ENCODE data around the gene ZDHHC11B. TPM values are rescaled to one million over a fixed set of nuclear protein-coding genes. Genes with fewer than 3 reads are reported as not detected.

Gene ZDHHC11B
- total and polyA plus RNA-seq, 2 of the 13 experiments (the other 11 are each of a cell fraction or from before 2014, with no cell fraction given): 0.11 to 0.12 TPM

DNA sequence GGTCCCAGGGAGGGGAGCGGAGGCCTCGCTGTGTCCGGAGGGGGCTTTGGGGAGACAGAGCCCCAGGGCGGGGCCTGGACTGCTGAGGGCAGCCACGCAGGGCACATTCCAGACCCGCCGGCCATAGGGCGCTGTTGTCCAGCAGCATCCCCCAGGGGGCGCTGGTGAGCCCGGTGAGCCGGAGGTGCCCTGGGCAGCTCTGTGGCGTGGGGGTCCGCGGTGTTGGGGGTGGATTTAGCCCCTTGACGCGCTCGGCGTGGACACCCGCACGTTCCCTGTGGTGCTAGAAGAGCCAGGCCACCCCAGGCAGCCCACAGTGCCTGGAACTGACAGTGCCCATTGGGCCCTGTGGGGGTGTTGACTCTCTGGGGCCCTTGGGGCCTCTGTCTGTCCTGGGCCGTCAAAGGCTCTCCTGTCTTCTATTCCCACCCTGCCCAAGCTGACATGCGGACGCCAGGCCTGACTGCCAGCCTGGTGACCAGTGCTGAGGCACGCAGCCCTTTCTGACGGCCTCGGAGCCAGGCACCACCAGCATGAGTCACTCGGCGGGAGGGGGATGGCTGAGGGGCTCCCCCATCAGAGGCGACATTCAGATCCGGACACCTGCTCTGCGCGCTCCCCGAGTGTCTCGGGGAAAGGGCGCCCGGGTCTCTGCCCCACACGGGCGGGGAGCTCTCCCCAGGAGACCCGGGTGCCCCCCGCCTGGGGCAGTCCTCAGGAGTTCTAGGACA lies 115.3 kb downstream of the ZDHHC11B start (continued):
- TF ChIP-seq FOSL2 (CRISPR knock-in tag; IDR thresholded peaks at IDR 0.05): 0 out of 2 replicates have a peak, but pooled peaks have one; percentile 12
- TF ChIP-seq, protein P1, sequence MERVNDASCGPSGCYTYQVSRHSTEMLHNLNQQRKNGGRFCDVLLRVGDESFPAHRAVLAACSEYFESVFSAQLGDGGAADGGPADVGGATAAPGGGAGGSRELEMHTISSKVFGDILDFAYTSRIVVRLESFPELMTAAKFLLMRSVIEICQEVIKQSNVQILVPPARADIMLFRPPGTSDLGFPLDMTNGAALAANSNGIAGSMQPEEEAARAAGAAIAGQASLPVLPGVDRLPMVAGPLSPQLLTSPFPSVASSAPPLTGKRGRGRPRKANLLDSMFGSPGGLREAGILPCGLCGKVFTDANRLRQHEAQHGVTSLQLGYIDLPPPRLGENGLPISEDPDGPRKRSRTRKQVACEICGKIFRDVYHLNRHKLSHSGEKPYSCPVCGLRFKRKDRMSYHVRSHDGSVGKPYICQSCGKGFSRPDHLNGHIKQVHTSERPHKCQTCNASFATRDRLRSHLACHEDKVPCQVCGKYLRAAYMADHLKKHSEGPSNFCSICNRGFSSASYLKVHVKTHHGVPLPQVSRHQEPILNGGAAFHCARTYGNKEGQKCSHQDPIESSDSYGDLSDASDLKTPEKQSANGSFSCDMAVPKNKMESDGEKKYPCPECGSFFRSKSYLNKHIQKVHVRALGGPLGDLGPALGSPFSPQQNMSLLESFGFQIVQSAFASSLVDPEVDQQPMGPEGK (CRISPR knock-in tag; IDR thresholded peaks at IDR 0.05): peak; percentile 22; the same call in 1 of the 2 replicates
- peak; percentile 77 for TF ChIP-seq TEAD3 (CRISPR knock-in tag; optimal IDR thresholded peaks at IDR 0.05; ENCODE audit: borderline replicate concordance)
- TF ChIP-seq, protein P2, sequence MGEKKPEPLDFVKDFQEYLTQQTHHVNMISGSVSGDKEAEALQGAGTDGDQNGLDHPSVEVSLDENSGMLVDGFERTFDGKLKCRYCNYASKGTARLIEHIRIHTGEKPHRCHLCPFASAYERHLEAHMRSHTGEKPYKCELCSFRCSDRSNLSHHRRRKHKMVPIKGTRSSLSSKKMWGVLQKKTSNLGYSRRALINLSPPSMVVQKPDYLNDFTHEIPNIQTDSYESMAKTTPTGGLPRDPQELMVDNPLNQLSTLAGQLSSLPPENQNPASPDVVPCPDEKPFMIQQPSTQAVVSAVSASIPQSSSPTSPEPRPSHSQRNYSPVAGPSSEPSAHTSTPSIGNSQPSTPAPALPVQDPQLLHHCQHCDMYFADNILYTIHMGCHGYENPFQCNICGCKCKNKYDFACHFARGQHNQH (CRISPR knock-in tag; IDR thresholded peaks at IDR 0.05): no peak
- TF ChIP-seq RARA (CRISPR knock-in tag; IDR thresholded peaks at IDR 0.05): no peak
- TF ChIP-seq SALL2 (CRISPR knock-in tag; IDR thresholded peaks at IDR 0.05): no peak
- no peak for TF ChIP-seq MBD4 (IDR thresholded peaks at IDR 0.05; ENCODE audit: borderline replicate concordance, low read length)
- TF ChIP-seq STAG1 (CRISPR knock-in tag; IDR thresholded peaks at IDR 0.05): peak; percentile 47
- TF ChIP-seq RAD51 (IDR thresholded peaks at IDR 0.05; ENCODE audit: borderline replicate concordance): no peak
- TF ChIP-seq, protein P3, sequence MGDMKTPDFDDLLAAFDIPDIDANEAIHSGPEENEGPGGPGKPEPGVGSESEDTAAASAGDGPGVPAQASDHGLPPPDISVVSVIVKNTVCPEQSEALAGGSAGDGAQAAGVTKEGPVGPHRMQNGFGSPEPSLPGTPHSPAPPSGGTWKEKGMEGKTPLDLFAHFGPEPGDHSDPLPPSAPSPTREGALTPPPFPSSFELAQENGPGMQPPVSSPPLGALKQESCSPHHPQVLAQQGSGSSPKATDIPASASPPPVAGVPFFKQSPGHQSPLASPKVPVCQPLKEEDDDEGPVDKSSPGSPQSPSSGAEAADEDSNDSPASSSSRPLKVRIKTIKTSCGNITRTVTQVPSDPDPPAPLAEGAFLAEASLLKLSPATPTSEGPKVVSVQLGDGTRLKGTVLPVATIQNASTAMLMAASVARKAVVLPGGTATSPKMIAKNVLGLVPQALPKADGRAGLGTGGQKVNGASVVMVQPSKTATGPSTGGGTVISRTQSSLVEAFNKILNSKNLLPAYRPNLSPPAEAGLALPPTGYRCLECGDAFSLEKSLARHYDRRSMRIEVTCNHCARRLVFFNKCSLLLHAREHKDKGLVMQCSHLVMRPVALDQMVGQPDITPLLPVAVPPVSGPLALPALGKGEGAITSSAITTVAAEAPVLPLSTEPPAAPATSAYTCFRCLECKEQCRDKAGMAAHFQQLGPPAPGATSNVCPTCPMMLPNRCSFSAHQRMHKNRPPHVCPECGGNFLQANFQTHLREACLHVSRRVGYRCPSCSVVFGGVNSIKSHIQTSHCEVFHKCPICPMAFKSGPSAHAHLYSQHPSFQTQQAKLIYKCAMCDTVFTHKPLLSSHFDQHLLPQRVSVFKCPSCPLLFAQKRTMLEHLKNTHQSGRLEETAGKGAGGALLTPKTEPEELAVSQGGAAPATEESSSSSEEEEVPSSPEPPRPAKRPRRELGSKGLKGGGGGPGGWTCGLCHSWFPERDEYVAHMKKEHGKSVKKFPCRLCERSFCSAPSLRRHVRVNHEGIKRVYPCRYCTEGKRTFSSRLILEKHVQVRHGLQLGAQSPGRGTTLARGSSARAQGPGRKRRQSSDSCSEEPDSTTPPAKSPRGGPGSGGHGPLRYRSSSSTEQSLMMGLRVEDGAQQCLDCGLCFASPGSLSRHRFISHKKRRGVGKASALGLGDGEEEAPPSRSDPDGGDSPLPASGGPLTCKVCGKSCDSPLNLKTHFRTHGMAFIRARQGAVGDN (CRISPR knock-in tag; IDR thresholded peaks at IDR 0.05): peak; percentile 37; the same call in 1 of the 2 replicates
- TF ChIP-seq STAT5B (CRISPR knock-in tag; IDR thresholded peaks at IDR 0.05): no peak
